GM23338 (cell line): ENCODE results near the gene SEMA5A. TPM values are rescaled to one million over a fixed set of nuclear protein-coding genes. Genes with fewer than 3 reads are reported as not detected.

Source experiments
- ATAC-seq: fragments of 200-7000 bp; cut with Tn5 transposase; 3 replicates; pipeline ENCODE4 v1.9.1; 2020
- DNase-seq: peaks from one replicate; pipeline ENCODE4 v3.0.0-alpha.2; 2015; ENCODE audit warnings: low spot score
- H2AFZ ChIP-seq: fragments of 200-600 bp; sonication (generic); 2 replicates; pipeline ENCODE4 v1.8.0; 2016; ENCODE audit warnings: antibody characterized with exemption, mild to moderate bottlenecking, moderate library complexity
- H3F3A ChIP-seq: fragments of 200-600 bp; sonication (generic); replicated peaks from 2 replicates; pipeline ENCODE4 v1.8.0; 2017; ENCODE audit warnings: antibody characterized with exemption, mixed run types, low read depth
- H3K27ac ChIP-seq: fragments of 200-600 bp; sonication (generic); 2 replicates; pipeline ENCODE4 v1.6.1; 2016; ENCODE audit warnings: low read depth
- H3K27me3 ChIP-seq: fragments of 200-600 bp; sonication (generic); 2 replicates; pipeline ENCODE4 v1.8.0; 2016; ENCODE audit warnings: mild to moderate bottlenecking, mixed run types, moderate library complexity; ENCODE audit not compliant: insufficient read depth
- H3K36me3 ChIP-seq: fragments of 200-600 bp; sonication (generic); 2 replicates; pipeline ENCODE4 v1.8.0; 2016; ENCODE audit warnings: mild to moderate bottlenecking; ENCODE audit not compliant: insufficient read depth
- H3K4me1 ChIP-seq: fragments of 200-600 bp; sonication (generic); 2 replicates; pipeline ENCODE4 v1.8.0; 2016; ENCODE audit warnings: mild to moderate bottlenecking, moderate library complexity; ENCODE audit not compliant: insufficient read depth
- H3K4me2 ChIP-seq: fragments of 200-600 bp; sonication (generic); 2 replicates; pipeline ENCODE4 v1.7.1; 2017; ENCODE audit warnings: mixed run types
- H3K4me3 ChIP-seq: fragments of 200-600 bp; sonication (generic); 2 replicates; pipeline ENCODE4 v1.6.1; 2016; ENCODE audit warnings: mixed run types
- H3K79me2 ChIP-seq: fragments of 200-600 bp; sonication (generic); replicated peaks from 2 replicates; pipeline ENCODE4 v1.8.0; 2017; ENCODE audit warnings: mild to moderate bottlenecking; ENCODE audit not compliant: insufficient read depth
- H3K9me2 ChIP-seq: fragments of 200-600 bp; sonication (generic); 2 replicates; pipeline ENCODE4 v1.8.0; 2017; ENCODE audit not compliant: insufficient read depth
- H4K20me1 ChIP-seq: fragments of 200-600 bp; sonication (generic); replicated peaks from 2 replicates; pipeline ENCODE4 v1.8.0; 2017; ENCODE audit warnings: mild to moderate bottlenecking; ENCODE audit not compliant: insufficient read depth
- H3K27ac Mint-ChIP-seq: 2 replicates; pipeline ENCODE4 v1.8.0; 2020; ENCODE audit warnings: inconsistent platforms, mild to moderate bottlenecking, moderate library complexity, mixed read lengths
- H3K27me3 Mint-ChIP-seq: 3 replicates; pipeline ENCODE4 v1.8.0; 2022; ENCODE audit warnings: low read depth, mild to moderate bottlenecking, moderate library complexity, mixed read lengths, inconsistent platforms; ENCODE audit not compliant: insufficient read depth, poor library complexity
- H3K36me3 Mint-ChIP-seq: 3 replicates; pipeline ENCODE4 v1.8.0; 2021; ENCODE audit warnings: low read depth, mild to moderate bottlenecking, inconsistent platforms, moderate library complexity, mixed read lengths
- H3K4me1 Mint-ChIP-seq: 3 replicates; pipeline ENCODE4 v1.8.0; 2020; ENCODE audit warnings: mild to moderate bottlenecking, inconsistent platforms, mixed read lengths
- H3K4me3 Mint-ChIP-seq: 3 replicates; pipeline ENCODE4 v1.8.0; 2021; ENCODE audit warnings: moderate library complexity, mild to moderate bottlenecking, inconsistent platforms, mixed read lengths
- H3K9me3 Mint-ChIP-seq: 3 replicates; pipeline ENCODE4 v1.8.0; 2020; ENCODE audit warnings: moderate library complexity, mild to moderate bottlenecking, inconsistent platforms, mixed read lengths
- CREB1 ChIP-seq: fragments of 250-450 bp; sonication (Bioruptor Pico); IDR thresholded peaks from 2 replicates; pipeline ENCODE4 v1.5.0; 2020; ENCODE audit warnings: low read depth, mild to moderate bottlenecking, moderate library complexity
- CTCF ChIP-seq, 2 experiments: fragments of 200-600 bp in 1 of 2; sonication (generic) in 1 of 2; conservative IDR thresholded peaks; 2 replicates each; pipeline versions ENCODE4 v1.5.1 to v1.6.1; 2016 to 2017; ENCODE audit warnings: antibody characterized with exemption in 2 of 2, low read depth in 2 of 2, mild to moderate bottlenecking in 2 of 2, moderate library complexity in 1 of 2
- EZH2 ChIP-seq: fragments of 200-600 bp; sonication (generic); IDR thresholded peaks from one replicate; pipeline ENCODE4 v1.8.0; 2017; ENCODE audit warnings: antibody characterized with exemption, mild to moderate bottlenecking, low read depth; ENCODE audit not compliant: unreplicated experiment
- EZH2phosphoT487 ChIP-seq: fragments of 200-600 bp; sonication (generic); IDR thresholded peaks from one replicate; pipeline ENCODE4 v1.8.1; 2018; ENCODE audit warnings: antibody characterized with exemption; ENCODE audit not compliant: unreplicated experiment
- JUNB ChIP-seq: IDR thresholded peaks from one replicate; pipeline ENCODE4 v1.6.1; 2016; ENCODE audit warnings: antibody characterized with exemption; ENCODE audit not compliant: unreplicated experiment
- NANOG ChIP-seq: IDR thresholded peaks from 2 replicates; pipeline ENCODE4 v1.6.1; 2016; ENCODE audit warnings: antibody characterized with exemption, borderline replicate concordance
- POLR2AphosphoS5 ChIP-seq: IDR thresholded peaks from 2 replicates; pipeline ENCODE4 v1.6.1; 2016; ENCODE audit warnings: antibody characterized with exemption, low read depth
- STAT1 ChIP-seq: IDR thresholded peaks from one replicate; pipeline ENCODE4 v1.6.1; 2016; ENCODE audit warnings: antibody characterized with exemption; ENCODE audit not compliant: unreplicated experiment
- ZNF114 ChIP-seq: fragments of 250-450 bp; sonication (Bioruptor Pico); IDR thresholded peaks from 2 replicates; pipeline ENCODE4 v1.5.0; 2020; ENCODE audit warnings: mild to moderate bottlenecking, moderate library complexity
- ZNF331 ChIP-seq: fragments of 250-450 bp; sonication (Bioruptor Pico); IDR thresholded peaks from 2 replicates; pipeline ENCODE4 v1.5.0; 2020; ENCODE audit warnings: low read depth, mild to moderate bottlenecking, moderate library complexity
- polyA plus RNA-seq: library from polyadenylated mRNA; unstranded; fragments of >200 nt; fragmentation: Nextera tagmentation; extraction: Ambion mirVana; gene quantifications from 2 replicates; pipeline ENCODE4 v1.2.1, GENCODE V29; 2016
- total RNA-seq: library from RNA; depleted of rRNA; stranded (reverse); fragments of >200 nt; shearing (Covaris generic); gene quantifications from 2 replicates; pipeline ENCODE4 v1.2.3, GENCODE V29; 2014
- TF ChIP-seq, protein P1 (sequence below): IDR thresholded peaks from 2 replicates; pipeline ENCODE4 v1.6.1; 2016; ENCODE audit warnings: antibody characterized with exemption
- TF ChIP-seq, protein P2 (sequence below): fragments of 250-450 bp; sonication (Bioruptor Pico); IDR thresholded peaks from 2 replicates; pipeline ENCODE4 v1.5.0; 2020; ENCODE audit warnings: mild to moderate bottlenecking, moderate library complexity
- TF ChIP-seq, protein P3 (sequence below): IDR thresholded peaks from one replicate; pipeline ENCODE4 v1.6.1; 2018; ENCODE audit warnings: antibody characterized with exemption; ENCODE audit not compliant: unreplicated experiment

The SEMA5A gene
- total and polyA plus RNA-seq, 2 experiments from 2014 or later = 2.1 to 8.1 TPM

- TF ChIP-seq CREB1 (CRISPR knock-in tag) (no peak), POLR2AphosphoS5 (no peak)
- TF ChIP-seq, protein P1, sequence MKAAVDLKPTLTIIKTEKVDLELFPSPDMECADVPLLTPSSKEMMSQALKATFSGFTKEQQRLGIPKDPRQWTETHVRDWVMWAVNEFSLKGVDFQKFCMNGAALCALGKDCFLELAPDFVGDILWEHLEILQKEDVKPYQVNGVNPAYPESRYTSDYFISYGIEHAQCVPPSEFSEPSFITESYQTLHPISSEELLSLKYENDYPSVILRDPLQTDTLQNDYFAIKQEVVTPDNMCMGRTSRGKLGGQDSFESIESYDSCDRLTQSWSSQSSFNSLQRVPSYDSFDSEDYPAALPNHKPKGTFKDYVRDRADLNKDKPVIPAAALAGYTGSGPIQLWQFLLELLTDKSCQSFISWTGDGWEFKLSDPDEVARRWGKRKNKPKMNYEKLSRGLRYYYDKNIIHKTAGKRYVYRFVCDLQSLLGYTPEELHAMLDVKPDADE = no peak
Observed at GRCh38 chr5:9118852-9119251, 427.0 kb downstream of the SEMA5A start (continued).

DNA sequence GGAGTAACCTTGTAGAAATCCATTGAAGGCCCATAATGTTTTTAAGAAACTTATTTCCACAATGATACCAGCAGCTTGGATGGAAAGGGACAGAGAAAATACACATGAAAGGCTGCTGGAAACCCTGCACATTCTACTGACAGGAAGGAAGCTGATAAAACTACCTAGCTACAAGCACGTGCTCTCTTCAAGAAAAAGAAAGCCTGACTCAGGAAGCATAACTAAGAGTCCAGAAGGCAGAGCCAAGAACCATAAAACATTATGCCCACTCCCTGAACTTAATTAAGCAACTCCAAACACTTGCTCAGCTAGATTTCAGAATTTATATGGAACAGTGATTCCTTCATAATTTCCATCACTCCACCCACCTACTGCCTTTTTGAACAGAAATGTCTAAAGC lies 430.8 kb downstream of the SEMA5A start:
- Histone ChIP-seq H4K20me1 (no peaks in the 10 kb centered on the region), H3F3A (no peaks in the 10 kb centered on the region), H3K4me2 (no peak overlapping the region), H3K4me3 (no peak overlapping the region), H3K9me2 (no peaks in the 10 kb centered on the region), H3K27me3 (no peaks in the 10 kb centered on the region), H2AFZ (no peak overlapping the region), H3K79me2 (no peaks in the 10 kb centered on the region), H3K36me3 (no peaks in the 10 kb centered on the region), H3K4me1 (no peaks in the 10 kb centered on the region), H3K27ac (no peak overlapping the region)
- no peak for DNase-seq
- H3K4me3 Mint-ChIP-seq = no peak overlapping the region
- H3K4me1 Mint-ChIP-seq = no peaks in the 10 kb centered on the region; the same call in 2 of the 3 replicates
- peaks cover 2% of the 10 kb centered on the region; the same call in 2 of the 3 replicates for H3K9me3 Mint-ChIP-seq
- no peak for ATAC-seq
- H3K27ac Mint-ChIP-seq = no peak overlapping the region
- H3K27me3 Mint-ChIP-seq = no peaks in the 10 kb centered on the region
- H3K36me3 Mint-ChIP-seq = peaks cover 14% of the 10 kb centered on the region; the same call in 2 of the 3 replicates
- TF ChIP-seq, protein P2, sequence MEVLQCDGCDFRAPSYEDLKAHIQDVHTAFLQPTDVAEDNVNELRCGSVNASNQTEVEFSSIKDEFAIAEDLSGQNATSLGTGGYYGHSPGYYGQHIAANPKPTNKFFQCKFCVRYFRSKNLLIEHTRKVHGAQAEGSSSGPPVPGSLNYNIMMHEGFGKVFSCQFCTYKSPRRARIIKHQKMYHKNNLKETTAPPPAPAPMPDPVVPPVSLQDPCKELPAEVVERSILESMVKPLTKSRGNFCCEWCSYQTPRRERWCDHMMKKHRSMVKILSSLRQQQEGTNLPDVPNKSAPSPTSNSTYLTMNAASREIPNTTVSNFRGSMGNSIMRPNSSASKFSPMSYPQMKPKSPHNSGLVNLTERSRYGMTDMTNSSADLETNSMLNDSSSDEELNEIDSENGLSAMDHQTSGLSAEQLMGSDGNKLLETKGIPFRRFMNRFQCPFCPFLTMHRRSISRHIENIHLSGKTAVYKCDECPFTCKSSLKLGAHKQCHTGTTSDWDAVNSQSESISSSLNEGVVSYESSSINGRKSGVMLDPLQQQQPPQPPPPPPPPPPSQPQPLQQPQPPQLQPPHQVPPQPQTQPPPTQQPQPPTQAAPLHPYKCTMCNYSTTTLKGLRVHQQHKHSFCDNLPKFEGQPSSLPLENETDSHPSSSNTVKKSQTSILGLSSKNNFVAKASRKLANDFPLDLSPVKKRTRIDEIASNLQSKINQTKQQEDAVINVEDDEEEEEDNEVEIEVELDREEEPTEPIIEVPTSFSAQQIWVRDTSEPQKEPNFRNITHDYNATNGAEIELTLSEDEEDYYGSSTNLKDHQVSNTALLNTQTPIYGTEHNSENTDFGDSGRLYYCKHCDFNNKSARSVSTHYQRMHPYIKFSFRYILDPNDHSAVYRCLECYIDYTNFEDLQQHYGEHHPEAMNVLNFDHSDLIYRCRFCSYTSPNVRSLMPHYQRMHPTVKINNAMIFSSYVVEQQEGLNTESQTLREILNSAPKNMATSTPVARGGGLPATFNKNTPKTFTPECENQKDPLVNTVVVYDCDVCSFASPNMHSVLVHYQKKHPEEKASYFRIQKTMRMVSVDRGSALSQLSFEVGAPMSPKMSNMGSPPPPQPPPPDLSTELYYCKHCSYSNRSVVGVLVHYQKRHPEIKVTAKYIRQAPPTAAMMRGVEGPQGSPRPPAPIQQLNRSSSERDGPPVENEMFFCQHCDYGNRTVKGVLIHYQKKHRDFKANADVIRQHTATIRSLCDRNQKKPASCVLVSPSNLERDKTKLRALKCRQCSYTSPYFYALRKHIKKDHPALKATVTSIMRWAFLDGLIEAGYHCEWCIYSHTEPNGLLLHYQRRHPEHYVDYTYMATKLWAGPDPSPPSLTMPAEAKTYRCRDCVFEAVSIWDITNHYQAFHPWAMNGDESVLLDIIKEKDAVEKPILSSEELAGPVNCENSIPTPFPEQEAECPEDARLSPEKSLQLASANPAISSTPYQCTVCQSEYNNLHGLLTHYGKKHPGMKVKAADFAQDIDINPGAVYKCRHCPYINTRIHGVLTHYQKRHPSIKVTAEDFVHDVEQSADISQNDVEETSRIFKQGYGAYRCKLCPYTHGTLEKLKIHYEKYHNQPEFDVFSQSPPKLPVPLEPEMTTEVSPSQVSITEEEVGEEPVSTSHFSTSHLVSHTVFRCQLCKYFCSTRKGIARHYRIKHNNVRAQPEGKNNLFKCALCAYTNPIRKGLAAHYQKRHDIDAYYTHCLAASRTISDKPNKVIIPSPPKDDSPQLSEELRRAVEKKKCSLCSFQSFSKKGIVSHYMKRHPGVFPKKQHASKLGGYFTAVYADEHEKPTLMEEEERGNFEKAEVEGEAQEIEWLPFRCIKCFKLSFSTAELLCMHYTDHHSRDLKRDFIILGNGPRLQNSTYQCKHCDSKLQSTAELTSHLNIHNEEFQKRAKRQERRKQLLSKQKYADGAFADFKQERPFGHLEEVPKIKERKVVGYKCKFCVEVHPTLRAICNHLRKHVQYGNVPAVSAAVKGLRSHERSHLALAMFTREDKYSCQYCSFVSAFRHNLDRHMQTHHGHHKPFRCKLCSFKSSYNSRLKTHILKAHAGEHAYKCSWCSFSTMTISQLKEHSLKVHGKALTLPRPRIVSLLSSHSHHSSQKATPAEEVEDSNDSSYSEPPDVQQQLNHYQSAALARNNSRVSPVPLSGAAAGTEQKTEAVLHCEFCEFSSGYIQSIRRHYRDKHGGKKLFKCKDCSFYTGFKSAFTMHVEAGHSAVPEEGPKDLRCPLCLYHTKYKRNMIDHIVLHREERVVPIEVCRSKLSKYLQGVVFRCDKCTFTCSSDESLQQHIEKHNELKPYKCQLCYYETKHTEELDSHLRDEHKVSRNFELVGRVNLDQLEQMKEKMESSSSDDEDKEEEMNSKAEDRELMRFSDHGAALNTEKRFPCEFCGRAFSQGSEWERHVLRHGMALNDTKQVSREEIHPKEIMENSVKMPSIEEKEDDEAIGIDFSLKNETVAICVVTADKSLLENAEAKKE = no peak
- TF ChIP-seq EZH2phosphoT487 = no peak
- TF ChIP-seq, protein P3, sequence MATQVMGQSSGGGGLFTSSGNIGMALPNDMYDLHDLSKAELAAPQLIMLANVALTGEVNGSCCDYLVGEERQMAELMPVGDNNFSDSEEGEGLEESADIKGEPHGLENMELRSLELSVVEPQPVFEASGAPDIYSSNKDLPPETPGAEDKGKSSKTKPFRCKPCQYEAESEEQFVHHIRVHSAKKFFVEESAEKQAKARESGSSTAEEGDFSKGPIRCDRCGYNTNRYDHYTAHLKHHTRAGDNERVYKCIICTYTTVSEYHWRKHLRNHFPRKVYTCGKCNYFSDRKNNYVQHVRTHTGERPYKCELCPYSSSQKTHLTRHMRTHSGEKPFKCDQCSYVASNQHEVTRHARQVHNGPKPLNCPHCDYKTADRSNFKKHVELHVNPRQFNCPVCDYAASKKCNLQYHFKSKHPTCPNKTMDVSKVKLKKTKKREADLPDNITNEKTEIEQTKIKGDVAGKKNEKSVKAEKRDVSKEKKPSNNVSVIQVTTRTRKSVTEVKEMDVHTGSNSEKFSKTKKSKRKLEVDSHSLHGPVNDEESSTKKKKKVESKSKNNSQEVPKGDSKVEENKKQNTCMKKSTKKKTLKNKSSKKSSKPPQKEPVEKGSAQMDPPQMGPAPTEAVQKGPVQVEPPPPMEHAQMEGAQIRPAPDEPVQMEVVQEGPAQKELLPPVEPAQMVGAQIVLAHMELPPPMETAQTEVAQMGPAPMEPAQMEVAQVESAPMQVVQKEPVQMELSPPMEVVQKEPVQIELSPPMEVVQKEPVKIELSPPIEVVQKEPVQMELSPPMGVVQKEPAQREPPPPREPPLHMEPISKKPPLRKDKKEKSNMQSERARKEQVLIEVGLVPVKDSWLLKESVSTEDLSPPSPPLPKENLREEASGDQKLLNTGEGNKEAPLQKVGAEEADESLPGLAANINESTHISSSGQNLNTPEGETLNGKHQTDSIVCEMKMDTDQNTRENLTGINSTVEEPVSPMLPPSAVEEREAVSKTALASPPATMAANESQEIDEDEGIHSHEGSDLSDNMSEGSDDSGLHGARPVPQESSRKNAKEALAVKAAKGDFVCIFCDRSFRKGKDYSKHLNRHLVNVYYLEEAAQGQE = no peak
- no peak for TF ChIP-seq NANOG
- no peak for TF ChIP-seq CTCF (conservative IDR thresholded peaks at IDR 0.05; ENCODE audit: low read depth in 2 of 2)
- no peak for TF ChIP-seq ZNF114 (CRISPR knock-in tag)
- no peak for TF ChIP-seq EZH2
- no peak for TF ChIP-seq STAT1
- no peak for TF ChIP-seq CREB1 (CRISPR knock-in tag)
- no peak for TF ChIP-seq ZNF331 (CRISPR knock-in tag)
- TF ChIP-seq JUNB = no peak
